NCI-H510A treated with DMSO at 0.1 percent for 48 hours (cell line): ENCODE data around the gene PDLIM5.
"Not testable (repeated sequence)": the region's sequence is repeated elsewhere in the genome, so short reads cannot be mapped to it uniquely, and the experiment has no call there.

Source experiments
- DNase-seq: peaks from one replicate; lab custom pipeline; 2025; lab: John Stamatoyannopoulos, UW

PDLIM5 gene

DNA sequence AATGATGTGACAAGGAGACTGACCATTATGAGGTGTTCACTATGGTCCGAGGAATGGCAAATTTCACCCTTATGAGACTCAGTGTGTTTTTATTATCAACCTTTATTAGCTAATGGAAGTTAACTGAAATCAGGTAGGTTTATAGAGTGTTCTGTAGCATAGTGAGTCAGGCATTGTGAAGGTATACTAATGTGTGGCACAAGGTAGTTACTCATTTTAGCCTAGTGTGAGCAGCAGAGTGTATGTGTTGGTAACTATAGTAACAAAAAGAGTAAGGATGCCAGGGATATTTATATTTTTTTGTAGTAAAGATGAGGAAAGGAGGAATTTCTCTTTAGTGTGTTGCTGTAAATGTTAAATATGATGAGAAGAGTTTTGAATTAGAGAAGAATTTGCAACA, 12.0 kb downstream of the PDLIM5 start:
- no peak for DNase-seq

DNA sequence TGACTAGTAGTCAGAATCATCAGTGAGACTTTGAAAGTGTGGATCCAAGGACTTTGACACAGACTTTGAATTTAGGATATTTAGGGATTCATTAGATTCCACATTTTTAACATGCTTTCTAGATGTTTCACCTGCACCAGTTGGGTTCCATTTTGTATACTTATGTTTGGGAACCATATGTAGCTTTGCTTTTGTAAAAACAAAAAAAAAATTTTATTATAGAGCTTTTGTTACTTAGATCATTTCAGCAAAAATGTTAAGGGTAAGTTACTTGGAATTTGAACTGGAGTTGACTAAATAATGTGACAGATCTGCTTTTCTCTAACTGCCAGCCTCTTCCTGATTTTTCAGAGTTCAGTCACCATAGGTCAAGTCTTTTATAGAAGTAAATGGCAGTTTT, 14.6 kb downstream of the PDLIM5 start:
- DNase-seq = no peak

DNA sequence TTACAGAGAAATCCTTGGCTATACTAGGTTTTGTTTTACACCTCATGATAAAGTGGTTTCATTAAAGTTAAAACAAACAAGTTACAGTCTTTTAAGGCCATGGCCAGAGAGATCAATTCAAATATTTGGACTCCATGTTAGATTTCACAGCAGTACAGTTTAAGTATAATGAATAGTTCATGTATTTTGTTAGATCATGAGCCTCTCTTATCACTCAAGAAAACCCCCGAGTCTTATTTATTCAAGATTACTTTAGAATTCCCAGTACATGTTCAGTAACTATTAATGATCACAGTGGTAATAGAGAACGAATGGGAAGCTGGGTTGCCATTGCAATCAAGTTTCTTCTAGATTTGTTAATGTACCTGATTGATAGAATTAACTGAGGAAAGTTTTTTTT, 15.2 kb downstream of the PDLIM5 start:
- no peak for DNase-seq

DNA sequence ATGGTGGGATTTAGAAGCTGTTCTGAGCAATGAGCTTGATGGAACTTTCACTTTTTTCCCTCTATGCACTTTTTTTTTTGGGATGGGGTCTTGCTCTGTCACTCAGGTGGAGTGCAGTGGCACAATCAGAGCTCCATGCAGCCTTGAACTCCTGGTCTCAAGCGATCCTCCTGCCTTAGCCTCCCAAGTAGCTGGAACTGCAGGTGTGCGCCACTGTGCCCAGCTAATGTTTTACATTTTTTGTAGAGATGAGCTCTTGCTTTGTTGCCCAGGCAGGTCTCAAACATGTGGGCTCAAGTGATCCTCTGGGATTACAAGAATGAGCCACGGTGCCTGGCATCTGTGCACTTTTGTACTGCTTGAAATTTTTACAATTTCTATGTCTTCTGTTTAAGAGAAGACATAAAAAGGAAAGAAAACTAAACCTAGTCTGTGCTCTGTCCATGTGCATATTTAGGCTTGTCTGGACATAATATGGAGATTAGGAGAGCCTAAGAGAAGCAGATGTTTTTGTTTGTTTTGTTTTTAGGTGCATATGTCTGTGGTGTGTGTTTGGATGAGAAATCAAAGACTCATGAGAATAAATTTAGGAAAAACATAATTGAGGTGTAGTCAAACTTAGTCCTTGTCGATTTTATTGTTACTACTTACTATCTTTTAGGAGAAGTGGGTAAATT, 16.5 kb downstream of the PDLIM5 start:
- no peak for DNase-seq

DNA sequence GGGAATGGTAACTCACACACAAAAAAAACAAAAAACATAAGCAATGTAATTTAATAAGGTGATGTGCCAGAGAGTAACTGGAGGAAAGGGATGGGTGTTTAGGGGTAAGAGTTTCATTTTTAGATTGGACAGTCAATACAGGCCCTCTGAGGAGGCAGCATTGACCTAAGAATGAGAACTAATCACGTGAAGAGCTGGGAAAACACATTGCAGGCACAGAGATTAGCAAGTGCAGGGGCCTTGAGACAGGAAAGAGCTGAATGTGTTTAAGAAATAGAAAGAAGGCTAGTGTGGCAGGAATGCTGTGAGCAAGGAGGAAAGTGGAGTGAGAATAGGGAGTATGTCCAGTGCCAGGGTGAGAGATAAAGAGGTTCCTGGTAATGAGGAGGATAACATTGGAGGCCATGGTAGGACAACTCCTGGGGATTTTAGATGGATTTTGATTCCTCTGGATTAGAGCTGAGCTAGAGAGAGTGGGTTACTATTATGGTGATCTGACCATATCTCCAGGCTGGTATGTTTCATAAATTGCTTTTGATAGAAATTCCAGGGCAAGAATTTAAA, 17.6 kb downstream of the PDLIM5 start:
- no peak for DNase-seq

DNA sequence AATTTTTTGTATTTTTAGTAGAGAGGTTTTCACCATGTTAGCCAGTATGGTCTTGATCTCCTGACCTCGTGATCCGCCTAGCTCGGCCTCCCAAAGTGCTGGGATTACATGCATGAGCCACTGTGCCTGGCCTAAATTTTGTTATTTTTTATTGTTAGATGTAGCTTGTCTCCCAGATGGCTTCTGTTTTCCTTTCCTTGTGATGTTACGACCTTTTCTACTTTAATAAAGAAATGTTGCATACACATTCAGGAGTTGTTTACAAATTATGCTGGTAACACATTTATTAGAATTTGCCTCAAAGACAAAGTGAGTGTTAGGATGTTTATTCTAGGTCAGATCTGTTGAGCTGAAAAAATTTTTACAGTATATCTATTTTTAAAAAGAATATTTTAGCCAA, 18.4 kb downstream of the PDLIM5 start:
- no peak for DNase-seq

DNA sequence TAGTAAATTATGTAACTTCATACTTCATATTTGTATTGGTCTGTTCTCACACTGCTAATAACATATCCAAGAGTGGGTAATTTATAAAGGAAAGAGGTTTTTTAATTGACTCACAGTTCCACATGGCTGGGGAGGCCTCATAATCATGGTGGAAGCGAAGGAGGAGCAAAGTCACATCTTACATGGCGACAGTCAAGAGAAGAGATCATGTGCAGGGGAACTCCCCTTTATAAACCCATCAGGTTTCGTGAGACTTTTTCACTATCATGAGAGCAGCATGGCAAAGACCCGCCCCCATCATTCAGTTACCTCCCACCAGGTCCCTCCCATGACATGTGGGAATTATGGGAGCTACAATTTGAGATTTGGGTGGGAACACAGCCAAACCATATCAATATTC, 19.0 kb downstream of the PDLIM5 start:
- DNase-seq = not testable (repeated sequence)

DNA sequence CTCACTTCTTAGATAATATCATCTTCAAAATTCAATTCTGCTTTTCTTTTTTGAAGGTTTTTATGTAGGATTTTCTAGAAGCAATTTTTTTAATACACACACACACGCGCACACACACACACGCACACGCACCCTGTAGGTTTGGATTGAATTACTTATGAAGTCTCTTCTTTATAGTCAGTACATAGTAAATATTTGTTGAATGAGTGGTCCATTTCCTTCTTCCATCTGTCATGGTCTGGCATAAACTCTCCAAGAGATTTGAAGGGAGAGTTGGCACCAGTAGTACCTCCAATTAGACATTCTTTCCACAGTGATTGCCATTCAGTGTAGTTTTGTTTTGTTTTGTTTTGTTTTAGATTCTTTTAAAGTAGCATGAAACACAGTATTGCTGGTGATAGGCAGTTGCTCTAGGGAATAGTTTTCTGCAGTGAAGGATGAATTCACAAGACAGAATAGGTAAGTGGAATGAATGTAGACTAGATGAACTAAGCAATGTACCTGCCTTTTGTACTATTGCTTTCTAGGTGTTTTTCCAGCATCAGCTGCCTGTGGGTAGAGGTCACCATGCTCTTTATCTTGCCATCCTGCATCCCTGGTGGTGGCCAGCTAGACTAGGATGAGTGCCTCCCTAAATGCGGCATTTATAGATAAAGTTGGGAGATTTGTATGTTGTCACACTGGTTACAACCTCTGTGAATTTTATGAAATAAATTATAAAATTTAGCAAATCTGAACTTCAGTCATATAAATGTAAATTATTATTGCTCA, 20.5 kb downstream of the PDLIM5 start:
- DNase-seq = peak; percentile 84

DNA sequence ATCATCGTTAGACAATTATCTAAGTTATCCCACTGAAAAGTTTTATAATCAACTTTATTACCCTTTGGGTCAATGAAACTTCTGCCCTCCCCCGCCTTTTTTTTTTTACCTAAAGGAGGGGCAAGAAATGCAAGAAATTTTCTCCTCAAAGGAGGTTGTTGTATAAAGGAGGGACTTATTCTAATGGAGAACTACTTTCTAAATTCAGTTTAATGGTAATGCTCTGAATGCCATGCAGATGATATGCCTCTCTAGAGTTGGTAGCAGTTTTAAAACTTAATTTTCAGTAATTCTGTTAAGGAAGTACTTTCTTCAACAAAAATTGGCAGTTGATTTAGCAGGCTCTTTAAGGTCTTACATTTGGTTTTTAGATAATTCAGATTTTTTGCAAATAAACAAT, 23.3 kb downstream of the PDLIM5 start:
- no peak for DNase-seq

DNA sequence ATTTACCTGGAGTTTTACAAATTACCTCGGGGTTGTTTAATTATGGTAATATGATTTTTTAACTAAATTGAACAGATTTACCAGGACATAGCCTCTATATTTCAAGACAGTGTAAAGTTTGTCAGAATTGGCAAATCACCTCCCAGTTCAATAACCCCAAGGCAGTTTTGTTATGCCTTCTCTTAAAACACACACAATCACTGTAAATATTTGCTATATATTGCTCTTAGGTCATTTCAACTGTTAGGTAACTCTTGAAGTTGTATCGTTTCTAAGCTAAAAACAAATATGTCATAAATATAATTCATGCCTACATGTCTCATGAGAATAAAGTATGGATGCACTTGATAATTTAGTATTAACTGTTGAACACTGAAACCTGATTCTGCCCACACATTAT, 24.1 kb downstream of the PDLIM5 start:
- no peak for DNase-seq

DNA sequence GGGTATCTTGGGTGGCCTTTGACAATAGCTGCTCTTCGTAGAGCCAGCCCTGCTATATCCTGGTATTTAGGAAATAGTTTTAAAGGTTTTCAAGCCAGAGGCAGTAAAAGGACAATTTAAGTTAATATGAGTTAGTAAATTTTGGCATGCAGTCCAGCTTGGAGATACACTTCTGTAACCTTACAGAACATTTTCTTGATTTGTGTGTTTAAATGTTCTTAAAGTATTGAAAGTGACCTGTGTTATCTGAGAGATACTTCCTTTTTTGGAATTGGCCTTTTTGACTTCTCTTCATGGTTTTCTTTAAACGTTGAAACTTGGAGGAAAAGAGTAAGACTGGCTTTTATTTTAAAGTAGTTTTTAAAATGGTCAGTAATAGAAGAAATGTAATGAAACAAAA, 25.5 kb downstream of the PDLIM5 start:
- DNase-seq = no peak

DNA sequence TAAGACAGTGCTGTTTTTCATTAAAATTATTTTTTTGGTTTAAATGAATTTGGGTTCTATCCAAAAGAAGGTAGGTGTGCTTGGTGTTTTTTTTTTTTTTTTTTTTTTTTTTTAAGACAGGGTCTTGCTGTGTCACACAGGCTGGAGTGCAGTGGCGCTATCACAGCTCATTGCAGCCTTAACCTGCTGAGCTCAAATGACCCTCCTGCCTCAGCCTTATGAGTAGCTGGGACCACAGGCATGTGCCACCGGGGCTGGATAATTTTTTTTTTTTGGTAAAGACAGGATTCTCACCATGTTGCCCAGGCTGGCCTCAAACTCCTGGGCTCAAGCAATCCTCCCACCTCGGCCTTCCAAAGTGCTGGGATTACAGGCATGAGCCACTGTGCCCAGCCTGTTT, 27.1 kb downstream of the PDLIM5 start:
- not testable (repeated sequence) for DNase-seq

DNA sequence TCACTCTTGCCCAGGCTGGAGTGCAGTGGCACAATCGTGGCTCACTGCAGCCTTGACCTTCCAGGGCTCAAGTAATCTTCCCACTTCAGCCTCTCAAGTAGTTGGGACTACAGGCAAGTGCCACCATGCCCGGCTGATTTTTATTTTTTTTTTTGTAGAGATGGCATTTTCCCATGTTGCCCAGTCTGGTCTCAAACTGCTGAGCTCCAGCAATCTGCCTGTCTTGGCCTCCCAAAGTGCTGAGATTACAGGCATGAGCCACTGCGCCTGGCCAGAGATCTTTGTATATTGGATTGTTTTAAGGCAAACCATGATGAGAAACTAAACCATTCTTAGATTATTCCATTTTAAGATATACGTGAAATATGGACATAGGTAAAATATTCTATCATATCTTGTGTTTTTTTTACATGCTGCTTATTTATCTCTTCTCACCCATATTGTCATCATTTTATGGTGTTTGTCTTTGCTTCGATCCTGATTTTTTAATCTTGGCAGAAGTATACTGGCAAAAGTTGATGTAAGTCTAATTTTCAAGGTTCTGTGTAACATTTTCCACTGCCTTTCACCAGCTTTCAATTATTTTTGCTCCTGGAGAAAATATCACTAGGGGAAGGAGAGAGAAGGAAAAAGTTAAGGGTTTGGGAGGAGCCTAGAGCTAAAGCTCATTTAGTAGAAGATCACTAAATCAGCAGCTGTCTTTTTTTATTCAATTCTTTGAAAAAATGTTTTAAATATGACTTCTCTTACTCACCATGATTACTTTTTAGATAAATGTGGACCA, 27.8 kb downstream of the PDLIM5 start:
- DNase-seq = no peak

DNA sequence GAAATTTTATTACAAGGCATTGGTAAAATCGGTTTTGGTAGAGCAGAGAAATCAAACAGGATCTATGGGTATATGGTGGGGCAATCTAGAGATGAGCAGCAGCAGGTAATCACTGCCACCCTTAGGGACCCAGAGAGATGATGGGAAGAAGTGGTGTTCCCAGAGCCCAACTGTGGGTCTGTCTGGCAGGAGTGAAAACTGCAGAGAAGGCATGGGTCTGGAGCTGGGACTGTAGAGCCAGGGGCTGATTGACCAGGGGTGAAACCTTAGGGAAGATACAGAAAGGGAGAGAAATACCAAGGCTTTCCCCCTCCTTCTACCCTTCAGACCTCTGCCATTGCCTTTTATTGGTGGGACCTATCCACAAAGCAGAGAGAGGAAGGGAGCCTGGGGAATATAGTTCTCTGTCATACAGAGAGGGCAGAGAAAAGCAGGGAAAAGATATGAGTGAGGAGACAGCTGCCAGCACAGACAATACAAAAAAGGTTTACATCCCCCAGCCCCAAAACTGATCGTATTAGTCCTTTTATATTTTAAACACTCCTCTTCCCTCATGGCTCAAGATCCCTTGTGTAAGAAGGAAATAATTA, 28.7 kb downstream of the PDLIM5 start:
- DNase-seq = no peak

DNA sequence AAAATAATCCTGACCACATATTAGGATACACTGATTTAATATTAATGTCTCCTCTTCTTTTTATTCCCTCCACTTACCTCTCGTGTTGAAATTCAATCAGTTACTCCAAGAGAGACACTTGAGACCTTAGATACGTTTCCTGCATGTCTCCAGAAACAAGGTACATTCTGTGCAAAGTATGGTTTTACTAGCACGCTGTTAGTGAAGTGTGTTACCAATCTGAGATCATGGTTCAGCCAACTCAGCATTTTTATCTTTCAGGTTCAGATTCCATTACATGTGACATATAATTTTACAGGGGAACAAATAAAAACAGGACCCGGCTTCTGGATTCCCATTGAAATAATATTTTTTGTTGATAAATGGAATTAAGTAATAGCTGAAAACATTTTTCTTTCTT, 32.2 kb downstream of the PDLIM5 start:
- DNase-seq = no peak

DNA sequence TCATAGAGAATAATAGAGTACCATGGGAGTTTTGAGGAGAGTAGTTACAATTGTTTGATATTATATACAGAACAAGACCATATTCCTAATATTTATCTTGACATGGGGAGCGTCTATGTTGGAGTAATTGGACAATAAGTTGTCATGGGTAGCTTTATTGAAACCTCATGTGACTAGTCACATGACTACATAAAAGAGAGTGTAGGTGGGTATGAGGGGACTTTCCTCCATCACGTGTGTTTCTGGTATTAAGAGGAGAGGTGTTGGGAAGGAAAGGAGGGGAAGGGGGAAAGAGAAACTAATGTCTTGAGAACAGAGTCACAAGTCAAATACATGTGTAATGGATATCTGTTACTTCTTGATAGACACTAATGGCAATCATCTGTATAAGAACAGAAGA, 33.1 kb downstream of the PDLIM5 start:
- no peak for DNase-seq

DNA sequence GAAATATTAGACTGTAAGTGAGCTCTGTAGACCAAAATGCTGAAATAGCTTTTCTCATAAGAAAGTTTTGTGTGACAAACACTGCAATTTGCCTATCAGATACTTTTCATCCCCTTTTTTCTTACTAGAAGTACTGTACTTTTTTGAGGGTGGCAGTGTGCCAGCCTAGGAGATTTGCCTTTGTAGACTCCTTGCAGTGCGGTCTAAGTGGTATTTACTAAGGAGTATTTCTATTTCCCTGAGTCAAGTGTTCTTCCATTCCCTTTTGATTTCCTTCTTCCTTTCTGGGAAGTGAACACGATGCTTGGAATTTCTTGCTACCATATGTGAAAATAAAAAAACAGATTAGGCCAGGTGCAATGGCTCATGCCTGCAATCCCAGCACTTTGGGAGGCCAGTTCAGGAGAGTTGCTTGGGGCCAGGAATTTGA, 34.6 kb downstream of the PDLIM5 start:
- DNase-seq = no peak

DNA sequence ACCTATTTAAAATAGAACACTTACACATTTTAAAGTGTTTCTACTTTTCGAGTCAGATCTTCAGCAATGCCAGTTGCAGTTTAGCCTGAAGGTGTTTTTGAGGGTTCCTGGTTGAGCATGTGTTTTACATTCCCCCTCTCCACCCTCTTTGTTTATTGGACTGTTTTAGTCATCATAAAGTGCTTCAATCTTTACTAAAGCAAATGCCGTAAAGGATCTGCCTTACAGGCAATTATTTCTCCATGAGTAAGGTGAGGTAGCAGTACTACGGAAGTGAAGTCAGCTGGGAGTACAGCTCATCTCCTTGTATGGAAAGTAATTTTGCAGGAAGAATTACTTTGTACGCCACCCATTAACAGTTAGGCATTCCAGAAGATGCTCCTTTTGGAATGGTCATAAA, 36.9 kb downstream of the PDLIM5 start:
- no peak for DNase-seq

DNA sequence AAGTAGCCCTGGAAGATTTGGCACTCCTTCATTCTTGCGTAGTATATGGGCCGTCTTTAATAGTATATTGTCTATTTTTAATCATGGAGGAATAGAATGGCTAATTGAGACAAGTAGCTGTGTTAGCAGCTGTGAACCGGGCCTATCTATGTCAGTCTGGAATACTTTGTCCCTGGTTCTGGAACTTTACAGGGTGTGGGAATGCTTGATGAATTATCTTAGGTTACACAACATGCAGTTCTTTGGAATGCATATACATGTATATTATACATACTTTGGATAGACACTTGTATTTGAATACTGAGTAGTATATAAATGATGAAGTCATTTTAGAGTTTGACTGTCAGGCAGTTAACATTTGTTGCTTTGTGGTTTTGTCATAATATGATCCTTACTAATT, 37.4 kb downstream of the PDLIM5 start:
- DNase-seq = no peak

DNA sequence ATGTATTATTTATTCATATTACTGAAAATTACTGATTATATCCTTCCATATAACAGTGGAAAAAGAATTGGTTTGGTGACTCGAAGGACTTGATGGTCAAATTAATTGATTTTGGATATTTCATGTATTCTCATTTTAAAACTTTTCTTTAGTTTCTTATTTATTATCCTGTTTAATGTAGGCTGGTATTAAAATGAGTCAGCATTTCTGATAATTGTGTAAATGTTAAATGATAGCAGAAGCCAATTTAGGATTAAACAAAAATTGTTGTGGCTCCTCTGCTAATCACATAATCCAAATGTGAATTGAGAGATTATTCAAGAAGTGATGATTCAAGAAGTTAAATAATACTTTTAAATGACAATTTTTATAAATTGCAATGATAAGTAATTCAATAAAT, 38.7 kb downstream of the PDLIM5 start:
- DNase-seq = no peak

DNA sequence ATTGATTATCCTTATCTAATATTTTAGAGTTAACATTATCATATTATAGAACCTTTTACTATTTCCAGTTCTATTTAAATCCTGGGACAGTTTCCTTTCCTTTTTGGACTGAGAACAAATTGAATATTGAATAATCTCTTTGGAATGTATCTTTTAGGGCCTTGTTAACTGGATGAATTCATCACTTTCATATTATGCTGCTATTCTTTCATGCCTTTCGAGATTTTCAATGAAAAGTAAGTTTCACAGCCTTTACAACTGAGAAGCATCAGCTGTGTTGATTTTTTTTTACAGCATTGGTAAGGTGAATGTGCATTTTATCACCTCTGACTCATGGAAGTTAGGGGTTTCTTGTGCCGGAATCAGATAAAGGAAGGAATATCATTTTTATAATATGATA, 39.6 kb downstream of the PDLIM5 start:
- no peak for DNase-seq

DNA sequence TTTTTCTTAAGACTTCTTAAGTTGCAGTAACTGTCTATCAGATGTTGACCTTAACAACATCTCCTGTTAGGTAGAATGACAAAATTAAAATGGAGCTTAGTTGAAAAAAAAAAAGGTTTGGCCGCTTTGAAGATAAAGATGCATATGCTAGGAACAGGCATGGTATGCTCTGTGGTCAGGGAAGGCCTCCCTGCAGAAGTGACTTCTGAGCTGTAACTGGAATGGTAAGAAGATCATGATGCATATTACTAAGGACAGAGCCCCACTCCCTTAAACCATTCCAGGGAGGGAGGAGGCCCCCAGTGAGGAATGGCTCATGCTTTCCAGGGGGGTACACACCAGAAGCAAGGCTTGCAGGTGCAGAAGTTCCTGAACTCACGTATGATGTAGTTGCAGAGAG, 43.7 kb downstream of the PDLIM5 start:
- DNase-seq = no peak
